GM19023 (cell line): ENCODE measurements around the gene FOXL3.
"Not testable (repeated sequence)": the region's sequence is repeated elsewhere in the genome, so short reads cannot be mapped to it uniquely, and the experiment has no call there.

Source experiments
- ATAC-seq: cut with Tn5 transposase; IDR thresholded peaks from one replicate; pipeline ENCODE4 v1.9.1; 2021; ENCODE audit warnings: mild to moderate bottlenecking, moderate library complexity; ENCODE audit not compliant: unreplicated experiment

The FOXL3 gene

GRCh38 chr7:335358-336148 lies 45.6 kb downstream of the FOXL3 start:
- ATAC-seq: no peak

DNA sequence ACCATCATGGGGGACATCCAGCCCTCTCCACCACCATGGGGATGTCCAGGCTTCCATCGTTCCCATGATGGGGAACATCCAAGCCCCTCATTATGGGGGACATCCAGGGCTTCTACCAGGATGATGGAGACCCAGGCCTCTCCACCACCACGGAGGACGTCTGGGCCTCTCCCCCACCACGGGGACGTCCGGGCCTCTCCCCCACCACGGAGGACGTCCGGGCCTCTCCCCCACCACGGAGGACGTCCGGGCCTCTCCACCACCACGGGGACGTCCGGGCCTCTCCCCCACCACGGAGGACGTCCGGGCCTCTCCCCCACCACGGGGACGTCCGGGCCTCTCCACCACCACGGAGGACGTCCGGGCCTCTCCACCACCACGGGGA lies 46.2 kb downstream of the FOXL3 start:
- ATAC-seq: not testable (repeated sequence)

- ATAC-seq: no peak
These were observed 47.0 kb downstream of the FOXL3 start for GRCh38 chr7:336810-337566.

GRCh38 chr7:337567-337951 lies 47.6 kb downstream of the FOXL3 start:
- ATAC-seq: no peak

GRCh38 chr7:338295-339061 lies 48.5 kb downstream of the FOXL3 start:
- ATAC-seq: no peak

GRCh38 chr7:339062-339342 lies 49.0 kb downstream of the FOXL3 start:
- no peak for ATAC-seq

- ATAC-seq: no peak
These were observed 49.7 kb downstream of the FOXL3 start for GRCh38 chr7:339696-340095.

GRCh38 chr7:340200-340937 lies 50.4 kb downstream of the FOXL3 start:
- ATAC-seq: no peak
